Gastroesophageal sphincter (tissue), 3 donors: ENCODE results near the gene ARID1B.

ENCODE experiments used
- CTCF ChIP-seq, 4 experiments: fragments of 200-600 bp in 2 of 4; fragments of 450-650 bp in 2 of 4; sonication (generic) in 1 of 4; IDR thresholded peaks; one replicate each; pipeline ENCODE4 v1.5.1; 2017 to 2019; ENCODE audit warnings: antibody characterized with exemption in 4 of 4, mild to moderate bottlenecking in 2 of 4, moderate library complexity in 2 of 4
- EP300 ChIP-seq: sonication (generic); formaldehyde crosslinking; IDR thresholded peaks from one replicate; pipeline ENCODE4 v1.6.1; 2017; ENCODE audit warnings: antibody characterized with exemption, mild to moderate bottlenecking
- POLR2A ChIP-seq, 2 donors: fragments of 450-650 bp; IDR thresholded peaks; one replicate each; pipeline ENCODE4 v1.6.1; 2017; ENCODE audit warnings: antibody characterized with exemption in 2 of 2, mild to moderate bottlenecking in 2 of 2, moderate library complexity in 1 of 2

DNA sequence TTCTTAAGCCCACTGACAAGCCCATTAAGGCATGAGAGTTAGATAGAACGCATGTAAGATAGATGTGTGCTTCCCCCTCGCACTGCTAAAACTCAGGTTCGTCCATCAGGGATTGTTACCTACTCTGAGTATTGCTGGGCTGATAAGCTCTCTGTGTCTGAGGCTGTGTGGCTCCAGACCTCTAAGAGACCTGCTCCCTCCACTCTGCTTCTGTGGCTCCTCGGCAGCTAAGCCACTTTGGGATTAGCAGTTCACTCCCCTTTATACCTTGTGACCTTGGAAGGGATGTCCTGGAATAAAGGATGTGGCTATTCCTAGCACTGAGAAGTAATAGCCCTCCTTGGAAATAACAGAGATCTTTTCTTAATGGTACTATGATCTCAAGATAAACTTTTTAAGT lies 381.3 kb downstream of the ARID1B start:
- TF ChIP-seq CTCF (IDR thresholded peaks at IDR 0.05) = no peak
- no peak for TF ChIP-seq EP300
- no peak for TF ChIP-seq POLR2A (IDR thresholded peaks at IDR 0.05)
